Smooth muscle cell (in vitro differentiated cells): ENCODE results near the gene S100A6. TPM values are rescaled to one million over a fixed set of nuclear protein-coding genes. Genes with fewer than 3 reads are reported as not detected.
A peak's percentile ranks its signal among the peaks of the same experiment; 100 is the strongest.

ENCODE experiments used
- DNase-seq: peaks from one replicate; lab custom pipeline; 2025; ENCODE audit not compliant: unreplicated experiment; lab: John Stamatoyannopoulos, UW
- H2AFZ ChIP-seq: fragments of 200-600 bp; sonication (generic); 2 replicates; pipeline ENCODE4 v1.6.0; 2016; ENCODE audit warnings: antibody characterized with exemption, low read depth, mild to moderate bottlenecking
- H3F3A ChIP-seq: fragments of 200-600 bp; sonication (generic); 2 replicates; pipeline ENCODE4 v1.6.0; 2017; ENCODE audit warnings: antibody characterized with exemption, low read depth
- H3K27ac ChIP-seq: fragments of 200-600 bp; sonication (generic); 2 replicates; pipeline ENCODE4 v1.5.1; 2016; ENCODE audit warnings: low read depth, mild to moderate bottlenecking
- H3K27me3 ChIP-seq: fragments of 200-600 bp; sonication (generic); 2 replicates; pipeline ENCODE4 v1.6.1; 2016; ENCODE audit warnings: low read depth, mild to moderate bottlenecking
- H3K36me3 ChIP-seq: fragments of 200-600 bp; sonication (generic); 2 replicates; pipeline ENCODE4 v1.5.1; 2016; ENCODE audit warnings: low read depth
- H3K4me1 ChIP-seq: fragments of 200-600 bp; sonication (generic); 2 replicates; pipeline ENCODE4 v1.5.1; 2016; ENCODE audit warnings: low read depth
- H3K4me2 ChIP-seq: fragments of 200-600 bp; sonication (generic); 2 replicates; pipeline ENCODE4 v1.6.0; 2016; ENCODE audit warnings: mild to moderate bottlenecking
- H3K4me3 ChIP-seq: fragments of 200-600 bp; sonication (generic); 2 replicates; pipeline ENCODE4 v1.5.1; 2016; ENCODE audit warnings: mild to moderate bottlenecking
- H3K79me2 ChIP-seq: fragments of 200-600 bp; sonication (generic); 2 replicates; pipeline ENCODE4 v1.6.0; 2016; ENCODE audit warnings: low read depth, mild to moderate bottlenecking
- H3K9ac ChIP-seq: fragments of 200-600 bp; sonication (generic); 2 replicates; pipeline ENCODE4 v1.6.0; 2016; ENCODE audit warnings: low read depth
- H3K9me3 ChIP-seq: fragments of 200-600 bp; sonication (generic); replicated peaks from 2 replicates; pipeline ENCODE4 v1.5.1; 2016; ENCODE audit warnings: low read depth
- H4K20me1 ChIP-seq: fragments of 200-600 bp; sonication (generic); 2 replicates; pipeline ENCODE4 v1.6.0; 2016; ENCODE audit warnings: low read depth
- WGBS: methylation state at CpG from one replicate; pipeline ENCODE4 v1.1.7; 2016; ENCODE audit warnings: low lambda C conversion rate; 5-methylcytosine and 5-hydroxymethylcytosine counted together
- polyA plus RNA-seq: library from polyadenylated mRNA; unstranded; fragments of >200 nt; fragmentation: Nextera tagmentation; extraction: Ambion mirVana; gene quantifications from 2 replicates; pipeline ENCODE4 v1.2.1, GENCODE V29; 2016
- total RNA-seq: library from RNA; depleted of rRNA; stranded (reverse); fragments of >200 nt; gene quantifications from 2 replicates; pipeline ENCODE4 v1.2.3, GENCODE V29; 2014
- TF ChIP-seq, protein P1 (sequence below): fragments of 200-600 bp; sonication (generic); IDR thresholded peaks from 2 replicates; pipeline ENCODE4 v1.5.1; 2017; ENCODE audit warnings: borderline replicate concordance, mild to moderate bottlenecking, antibody characterized with exemption; ENCODE audit not compliant: insufficient read depth, poor library complexity, severe bottlenecking

S100A6 gene
- total and polyA plus RNA-seq, 2 experiments from 2014 or later, result 499 to 1,358 TPM

- Histone ChIP-seq H3K4me3 (no peak overlapping the region), H3K9me3 (no peaks in the 10 kb centered on the region), H4K20me1 (peaks cover 5% of the 10 kb centered on the region), H3K9ac (no peak overlapping the region), H3K36me3 (no peaks in the 10 kb centered on the region), H3K4me2 (no peak overlapping the region), H3F3A (peaks cover 23% of the 10 kb centered on the region), H3K27ac (peak overlapping the region; percentile 93), H3K27me3 (no peaks in the 10 kb centered on the region), H3K4me1 (peaks cover 13% of the 10 kb centered on the region), H2AFZ (no peak overlapping the region), H3K79me2 (peaks cover 9% of the 10 kb centered on the region)
- TF ChIP-seq, protein P1, sequence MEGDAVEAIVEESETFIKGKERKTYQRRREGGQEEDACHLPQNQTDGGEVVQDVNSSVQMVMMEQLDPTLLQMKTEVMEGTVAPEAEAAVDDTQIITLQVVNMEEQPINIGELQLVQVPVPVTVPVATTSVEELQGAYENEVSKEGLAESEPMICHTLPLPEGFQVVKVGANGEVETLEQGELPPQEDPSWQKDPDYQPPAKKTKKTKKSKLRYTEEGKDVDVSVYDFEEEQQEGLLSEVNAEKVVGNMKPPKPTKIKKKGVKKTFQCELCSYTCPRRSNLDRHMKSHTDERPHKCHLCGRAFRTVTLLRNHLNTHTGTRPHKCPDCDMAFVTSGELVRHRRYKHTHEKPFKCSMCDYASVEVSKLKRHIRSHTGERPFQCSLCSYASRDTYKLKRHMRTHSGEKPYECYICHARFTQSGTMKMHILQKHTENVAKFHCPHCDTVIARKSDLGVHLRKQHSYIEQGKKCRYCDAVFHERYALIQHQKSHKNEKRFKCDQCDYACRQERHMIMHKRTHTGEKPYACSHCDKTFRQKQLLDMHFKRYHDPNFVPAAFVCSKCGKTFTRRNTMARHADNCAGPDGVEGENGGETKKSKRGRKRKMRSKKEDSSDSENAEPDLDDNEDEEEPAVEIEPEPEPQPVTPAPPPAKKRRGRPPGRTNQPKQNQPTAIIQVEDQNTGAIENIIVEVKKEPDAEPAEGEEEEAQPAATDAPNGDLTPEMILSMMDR, result no peak
- DNase-seq, result no peak
- WGBS, result 93% methylated on average over 3 of the region's 4 CpGs
Measured at GRCh38 chr1:153539395-153540093, 3.8 kb upstream of the S100A6 start.

- TF ChIP-seq, protein P1, result no peak
- Histone ChIP-seq H3K9ac (no peak overlapping the region), H3K79me2 (peaks cover 10% of the 10 kb centered on the region), H2AFZ (no peak overlapping the region), H3K4me2 (no peak overlapping the region), H3K36me3 (no peaks in the 10 kb centered on the region), H3F3A (peaks cover 18% of the 10 kb centered on the region), H3K4me1 (peaks cover 14% of the 10 kb centered on the region), H3K9me3 (no peaks in the 10 kb centered on the region), H4K20me1 (peaks cover 6% of the 10 kb centered on the region), H3K27ac (peak overlapping the region; percentile 41), H3K4me3 (no peak overlapping the region), H3K27me3 (no peaks in the 10 kb centered on the region)
- WGBS, result 45% methylated on average over 6 of the region's 6 CpGs
- no peak for DNase-seq
Measured at GRCh38 chr1:153538315-153538821, 2.6 kb upstream of the S100A6 start.

- DNase-seq, result no peak
- Histone ChIP-seq H3K4me3 (no peak overlapping the region), H3K4me2 (no peak overlapping the region), H3K9me3 (no peaks in the 10 kb centered on the region), H3K4me1 (peaks cover 16% of the 10 kb centered on the region), H3K36me3 (no peaks in the 10 kb centered on the region), H2AFZ (no peak overlapping the region), H4K20me1 (peaks cover 6% of the 10 kb centered on the region), H3K79me2 (peaks cover 10% of the 10 kb centered on the region), H3K27me3 (no peaks in the 10 kb centered on the region), H3K9ac (no peak overlapping the region), H3F3A (peaks cover 19% of the 10 kb centered on the region), H3K27ac (no peak overlapping the region)
- WGBS, result 95% methylated on average over 6 of the region's 6 CpGs
- TF ChIP-seq, protein P1, result no peak
Measured at GRCh38 chr1:153537376-153537730, 1.6 kb upstream of the S100A6 start.
